ENCODE data around the gene SLC17A9.
A peak's percentile ranks its signal among the peaks of the same experiment; 100 is the strongest.
"Not testable (repeated sequence)": the region's sequence is repeated elsewhere in the genome, so short reads cannot be mapped to it uniquely, and the experiment has no call there.

Gene SLC17A9

GRCh38 chr20:62920039-62920645 is 32.4 kb upstream of the SLC17A9 start:
- no peak for DNase-seq (ENCODE audit: low read depth)

GRCh38 chr20:62921119-62921687 is 31.3 kb upstream of the SLC17A9 start:
- DNase-seq (ENCODE audit: low read depth) = no peak

GRCh38 chr20:62922451-62922921 is 30.0 kb upstream of the SLC17A9 start:
- no peak for DNase-seq (ENCODE audit: low read depth)

GRCh38 chr20:62923059-62923668 is 29.3 kb upstream of the SLC17A9 start:
- DNase-seq (ENCODE audit: low read depth) = not testable (repeated sequence)

- no peak for DNase-seq (ENCODE audit: low read depth)
Observed at GRCh38 chr20:62923669-62924441, 28.7 kb upstream of the SLC17A9 start.

- DNase-seq (ENCODE audit: low read depth) = no peak
Observed at GRCh38 chr20:62924442-62925075, 27.9 kb upstream of the SLC17A9 start.

- DNase-seq (ENCODE audit: low read depth) = no peak
Observed at GRCh38 chr20:62925076-62925419, 27.5 kb upstream of the SLC17A9 start.

GRCh38 chr20:62925420-62926228 is 26.9 kb upstream of the SLC17A9 start:
- no peak for DNase-seq (ENCODE audit: low read depth)

DNA sequence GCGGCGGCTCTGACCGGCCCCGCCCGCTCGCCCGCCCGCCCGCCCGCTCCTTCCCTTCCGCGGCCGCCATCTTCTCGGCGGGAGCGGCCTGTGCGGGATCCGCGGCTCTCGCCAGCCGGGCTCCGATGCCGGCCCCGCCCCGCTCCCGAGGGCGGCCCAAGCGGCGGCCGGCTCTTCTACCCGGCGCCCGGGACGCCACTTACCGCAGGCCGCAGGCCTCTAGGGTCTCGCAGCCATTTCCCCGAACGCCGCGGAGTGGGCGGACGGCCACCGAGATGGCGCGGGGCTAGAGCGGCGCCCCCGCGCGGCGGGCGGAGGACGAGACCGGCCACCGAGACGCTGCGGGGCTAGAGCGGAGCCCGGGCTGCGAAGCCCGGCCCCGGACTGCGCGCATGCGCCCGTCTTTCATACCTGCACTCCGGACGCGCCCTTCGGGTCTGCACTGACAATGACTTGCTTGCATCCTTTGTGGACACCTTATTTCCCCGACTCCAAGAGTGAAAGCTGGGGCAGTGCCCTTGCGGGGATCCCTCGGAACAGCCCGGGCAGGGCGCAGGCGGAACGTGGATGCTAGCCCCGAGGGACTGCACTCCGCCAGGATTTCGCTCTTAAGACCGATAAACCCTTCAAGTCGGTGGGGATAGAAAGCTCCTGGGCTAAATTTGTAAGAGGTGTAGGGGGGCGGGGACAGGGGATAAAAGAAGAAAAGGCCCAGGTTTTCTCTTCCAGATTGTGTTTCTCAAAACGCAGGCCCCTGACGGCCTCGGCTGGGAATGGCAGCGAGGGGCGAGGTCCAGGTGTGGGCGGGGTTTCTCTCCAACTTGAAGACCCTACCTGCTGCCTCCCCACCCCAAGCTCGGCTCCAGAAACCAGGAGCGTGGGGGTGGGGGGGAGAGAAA is 26.0 kb upstream of the SLC17A9 start, which contains the start of gene DIDO1:
TSS of gene DIDO1 (minus strand) at position 277 of the 899 bp plus-strand sequence.
- peak; percentile 88 for DNase-seq (ENCODE audit: low read depth)

GRCh38 chr20:62927128-62927705 is 25.3 kb upstream of the SLC17A9 start:
- no peak for DNase-seq (ENCODE audit: low read depth)

DNA sequence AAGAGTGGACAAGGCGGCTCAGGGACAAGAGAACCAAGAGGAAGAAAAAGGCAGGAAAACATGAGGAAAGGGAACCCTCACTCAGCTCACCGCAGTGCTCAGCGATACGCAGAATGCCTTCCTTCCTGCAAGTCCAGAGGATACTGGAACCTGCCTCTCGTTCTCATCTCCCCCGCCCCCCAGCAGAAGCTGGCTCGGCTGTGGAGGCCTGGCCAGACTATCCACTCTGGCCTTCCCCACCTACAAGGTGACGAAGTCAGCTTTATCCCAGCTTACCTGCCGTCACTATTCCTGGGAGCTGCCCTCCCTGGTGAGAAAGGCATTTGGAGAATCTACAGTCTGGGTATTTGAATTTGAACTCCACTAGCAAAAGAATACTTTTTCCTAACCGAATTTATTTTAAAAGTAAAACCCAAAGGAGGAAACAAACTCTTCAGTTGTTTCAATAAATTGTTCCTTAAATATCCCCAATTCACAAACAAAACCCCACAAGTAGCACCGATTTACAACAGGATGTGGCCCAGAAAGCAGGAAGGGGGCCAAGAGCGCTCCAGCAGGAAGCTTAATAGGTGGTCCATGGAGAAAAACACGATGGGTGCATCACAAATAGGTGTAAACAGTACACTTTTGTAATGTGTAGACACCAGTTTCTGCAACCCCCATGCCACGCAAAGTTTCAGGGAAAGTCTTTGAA is 24.1 kb upstream of the SLC17A9 start:
- DNase-seq (ENCODE audit: low read depth) = no peak

- DNase-seq (ENCODE audit: low read depth) = peak; percentile 58
Observed at GRCh38 chr20:62929051-62929538, 23.4 kb upstream of the SLC17A9 start.

DNA sequence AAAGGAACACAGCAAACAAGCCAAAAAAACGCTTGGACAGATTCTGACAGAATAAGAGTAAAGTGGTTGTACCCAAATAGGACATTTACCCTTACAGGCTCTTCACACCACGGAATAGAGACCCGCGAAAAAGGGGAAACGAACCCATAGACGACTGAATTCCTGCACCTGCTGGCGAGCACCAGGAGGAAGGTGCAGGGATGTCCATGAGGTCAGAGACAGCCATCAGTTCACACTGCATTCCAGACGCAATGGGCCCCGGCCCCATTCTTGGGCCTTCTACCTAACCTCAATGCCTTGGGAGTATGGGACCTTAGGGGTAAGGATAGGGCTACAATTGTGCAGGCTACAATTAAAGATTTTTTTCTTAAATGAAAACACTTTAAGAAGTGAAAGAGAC is 21.0 kb upstream of the SLC17A9 start:
- DNase-seq (ENCODE audit: low read depth) = no peak

GRCh38 chr20:62933966-62934365 is 18.5 kb upstream of the SLC17A9 start:
- no peak for DNase-seq (ENCODE audit: low read depth)

- no peak for DNase-seq (ENCODE audit: low read depth)
Observed at GRCh38 chr20:62935204-62935967, 17.1 kb upstream of the SLC17A9 start.

GRCh38 chr20:62935968-62936585 is 16.4 kb upstream of the SLC17A9 start:
- DNase-seq (ENCODE audit: low read depth) = no peak

DNA sequence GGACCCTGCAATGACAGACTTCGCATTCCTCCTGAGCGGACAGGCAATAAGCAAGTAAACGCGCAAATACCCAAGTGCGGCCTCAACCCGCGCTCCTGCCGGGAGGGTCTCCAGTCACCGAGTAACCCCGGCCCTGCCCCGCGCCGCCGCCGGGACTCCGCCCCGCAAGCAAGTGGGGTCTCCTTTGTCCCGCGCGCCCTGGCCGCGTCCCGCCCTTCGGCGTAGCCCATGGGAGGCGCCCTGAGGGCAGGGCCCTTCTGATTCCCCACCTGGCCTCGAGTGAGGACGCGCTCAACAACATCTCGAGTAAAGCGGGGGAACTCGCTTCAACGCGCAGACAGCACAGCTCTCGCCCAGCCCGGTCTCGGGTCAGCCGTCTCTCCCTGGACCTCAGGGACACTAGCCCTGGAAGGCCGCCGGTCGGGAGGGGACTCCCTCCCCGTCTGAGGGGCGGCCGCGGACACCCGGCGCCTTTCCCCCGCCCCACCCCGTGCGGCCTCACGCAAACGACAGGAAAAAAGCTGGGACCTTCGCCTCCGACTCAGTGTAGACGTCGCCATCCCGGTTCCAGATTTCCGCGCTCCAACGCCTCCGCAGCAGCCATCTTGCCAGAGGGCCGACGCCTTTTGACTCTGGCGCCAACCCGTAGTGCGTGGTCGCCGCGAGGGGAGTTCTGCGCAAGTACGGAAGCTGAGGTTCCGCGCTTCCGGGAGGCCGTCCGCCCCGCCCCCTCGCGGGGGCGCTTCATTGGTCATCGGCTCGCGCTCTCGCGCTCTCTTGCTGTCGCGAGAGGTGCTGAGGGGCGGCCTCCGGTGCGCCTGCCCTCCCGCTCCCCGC is 15.0 kb upstream of the SLC17A9 start:
- peak; percentile 96 for DNase-seq (ENCODE audit: low read depth)
